OCI-M2 (cell line): ENCODE results near the gene VEZF1.

Source experiments
- DNase-seq: peaks from one replicate; lab custom pipeline; 2025; ENCODE audit not compliant: unreplicated experiment; lab: John Stamatoyannopoulos, UW

VEZF1 gene

DNA sequence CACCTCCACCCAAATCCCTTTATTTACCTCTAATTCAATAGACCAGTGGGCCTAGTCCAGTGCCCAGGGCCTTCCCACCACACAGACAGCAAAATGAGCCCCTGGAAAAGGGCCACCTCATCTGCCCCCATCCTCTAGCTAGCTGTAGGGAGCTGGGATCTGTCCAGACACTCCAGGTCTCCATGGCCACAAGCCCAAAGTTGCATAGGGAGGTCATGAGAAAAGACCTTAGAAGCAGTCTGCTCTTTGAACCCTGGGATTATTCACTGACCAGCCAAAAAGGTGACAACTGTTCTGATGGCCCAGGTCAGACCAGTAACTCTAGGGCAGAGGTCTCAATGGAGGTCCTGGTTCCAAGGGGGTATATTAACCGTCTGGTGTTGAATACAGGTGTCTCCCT lies 34.8 kb downstream of the VEZF1 start:
- no peak for DNase-seq

- no peak for DNase-seq
These were observed 38.4 kb downstream of the VEZF1 start for GRCh38 chr17:57949649-57950048.

- DNase-seq = no peak
These were observed 39.3 kb downstream of the VEZF1 start for GRCh38 chr17:57948555-57949420.

GRCh38 chr17:57948169-57948554 lies 39.9 kb downstream of the VEZF1 start:
- no peak for DNase-seq

DNA sequence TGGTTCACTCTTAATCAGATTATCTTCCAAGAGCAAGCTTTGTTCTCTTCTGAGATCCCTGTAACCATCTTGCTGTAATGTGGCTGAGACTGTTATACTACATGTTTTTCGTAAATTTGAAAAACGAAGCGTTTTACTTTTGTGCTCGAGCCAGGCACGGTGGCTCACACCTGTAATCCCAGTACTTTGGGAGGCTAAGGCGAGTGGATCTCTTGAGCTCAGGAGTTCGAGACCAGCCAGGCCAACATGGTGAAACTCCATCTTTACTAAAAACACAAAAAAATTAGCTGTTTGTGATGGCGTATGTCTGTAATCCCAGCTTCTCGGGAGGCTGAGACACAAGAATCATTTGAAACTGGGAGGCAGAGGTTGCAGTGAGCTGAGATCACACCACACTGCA lies 40.7 kb downstream of the VEZF1 start:
- DNase-seq = no peak

DNA sequence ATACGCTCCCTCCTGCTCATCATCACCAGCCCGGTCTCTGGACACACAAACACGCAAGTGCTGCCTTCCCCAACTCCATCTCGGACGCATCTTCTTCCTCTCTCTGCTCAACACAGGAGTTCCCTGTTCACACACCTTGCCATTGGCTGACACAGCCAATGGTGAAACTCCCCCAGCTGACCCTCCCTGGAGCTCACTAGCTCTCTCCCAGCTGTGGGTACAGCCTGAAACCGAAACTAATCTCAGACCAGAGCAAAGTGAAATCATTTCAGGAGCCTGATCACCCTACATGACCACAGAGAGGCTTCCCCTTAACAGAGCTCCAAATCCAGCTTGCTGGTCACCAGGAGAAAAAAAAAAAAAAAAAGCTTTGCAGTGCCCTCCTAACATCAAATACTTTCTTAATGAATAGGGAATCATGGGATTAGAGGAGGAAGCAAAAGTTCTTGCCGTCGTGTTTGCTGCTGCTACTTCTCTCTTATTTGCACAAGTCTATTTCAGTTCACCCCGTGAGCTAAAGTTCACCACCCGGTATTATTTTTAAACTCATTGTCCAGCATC lies 41.2 kb downstream of the VEZF1 start:
- DNase-seq = no peak

- no peak for DNase-seq
These were observed 41.9 kb downstream of the VEZF1 start for GRCh38 chr17:57945996-57946797.

DNA sequence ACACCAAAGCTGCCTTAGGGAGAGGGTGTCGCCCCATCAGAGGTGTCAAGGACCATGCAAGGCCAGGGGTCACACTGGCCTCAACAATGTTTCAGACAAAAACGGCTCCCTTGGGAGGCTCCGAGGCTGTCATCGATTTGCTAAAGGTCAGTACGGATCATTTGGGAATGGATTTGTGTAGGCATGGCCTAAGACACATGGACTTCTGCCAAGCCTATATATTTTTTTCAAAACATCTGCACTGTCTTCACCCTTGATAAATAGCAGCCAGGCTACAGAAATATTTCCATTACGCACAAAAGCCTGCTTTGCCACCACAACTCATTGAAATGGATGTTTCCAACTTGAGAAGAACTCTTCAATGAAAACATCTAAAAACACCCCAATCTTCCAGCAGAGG lies 43.1 kb downstream of the VEZF1 start:
- DNase-seq = no peak

GRCh38 chr17:57943645-57944044 lies 44.4 kb downstream of the VEZF1 start:
- no peak for DNase-seq

GRCh38 chr17:57943140-57943539 lies 44.9 kb downstream of the VEZF1 start:
- no peak for DNase-seq

DNA sequence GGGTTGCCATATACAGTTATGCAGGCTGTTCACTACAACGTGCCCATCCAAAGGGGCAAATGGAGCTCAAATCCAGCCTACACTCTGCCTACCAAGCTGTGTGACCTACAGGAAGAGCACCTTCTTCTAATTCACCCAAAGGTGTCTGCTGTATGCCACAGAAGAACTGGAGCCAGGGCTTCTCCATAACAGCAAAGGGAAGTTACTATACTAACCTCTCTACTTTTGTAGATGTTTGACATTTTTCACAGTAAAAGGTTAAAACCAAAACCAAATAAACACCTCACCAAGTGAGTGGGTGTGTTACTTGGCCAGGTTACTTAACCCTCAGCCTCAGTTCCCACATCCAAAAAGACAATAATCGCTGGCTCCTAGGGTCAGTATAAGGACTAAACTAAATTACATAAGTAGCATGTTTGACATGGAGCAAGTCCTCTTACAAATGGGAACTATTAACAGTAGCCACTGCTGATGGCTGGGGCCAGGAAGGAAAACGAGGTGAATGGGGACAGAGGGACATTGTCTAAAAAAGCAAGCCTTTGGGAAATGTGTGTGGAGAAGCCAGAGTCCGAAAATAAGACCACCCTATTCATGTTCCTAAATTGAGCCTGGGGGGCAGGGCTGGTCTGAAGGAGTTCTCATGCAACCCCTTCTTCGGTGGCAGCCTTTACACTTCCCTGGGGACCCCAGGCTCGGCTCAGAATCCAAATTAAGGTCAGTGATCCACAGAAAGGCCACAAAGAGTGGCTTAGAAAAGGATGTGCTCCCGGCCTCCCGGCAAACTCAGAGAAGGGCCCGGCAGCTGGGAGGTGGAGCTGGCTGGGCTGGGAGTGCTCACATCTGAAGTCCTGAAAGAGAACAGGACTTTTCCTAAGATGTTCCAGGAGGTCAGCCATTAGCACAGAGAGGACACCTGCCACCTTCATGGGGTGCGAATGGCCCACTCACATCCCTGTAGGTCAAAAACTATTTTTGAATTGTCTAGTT lies 46.4 kb downstream of the VEZF1 start:
- no peak for DNase-seq

GRCh38 chr17:57940653-57941329 lies 47.3 kb downstream of the VEZF1 start:
- no peak for DNase-seq

GRCh38 chr17:57940231-57940630 lies 47.8 kb downstream of the VEZF1 start:
- DNase-seq = no peak

DNA sequence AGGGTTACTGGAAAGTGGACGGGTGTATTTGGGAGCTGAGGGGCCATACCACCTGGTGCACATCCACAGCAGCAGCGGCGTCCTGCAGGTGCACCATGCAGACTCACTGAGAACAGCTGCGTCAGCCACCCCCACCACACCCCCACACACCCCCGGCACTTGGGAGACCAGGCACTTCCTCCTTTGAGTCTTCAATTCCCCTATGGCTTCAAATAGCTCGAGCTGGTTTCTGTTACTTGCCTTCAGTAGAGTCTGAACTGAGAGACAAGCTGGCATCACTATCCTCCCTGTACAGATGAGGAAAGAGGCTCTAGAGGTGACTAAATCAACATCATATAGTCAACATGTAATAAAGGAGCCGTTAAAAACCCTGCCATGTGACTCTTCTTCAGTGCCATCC lies 48.3 kb downstream of the VEZF1 start:
- no peak for DNase-seq

GRCh38 chr17:57938061-57938502 lies 50.0 kb downstream of the VEZF1 start:
- DNase-seq = no peak

DNA sequence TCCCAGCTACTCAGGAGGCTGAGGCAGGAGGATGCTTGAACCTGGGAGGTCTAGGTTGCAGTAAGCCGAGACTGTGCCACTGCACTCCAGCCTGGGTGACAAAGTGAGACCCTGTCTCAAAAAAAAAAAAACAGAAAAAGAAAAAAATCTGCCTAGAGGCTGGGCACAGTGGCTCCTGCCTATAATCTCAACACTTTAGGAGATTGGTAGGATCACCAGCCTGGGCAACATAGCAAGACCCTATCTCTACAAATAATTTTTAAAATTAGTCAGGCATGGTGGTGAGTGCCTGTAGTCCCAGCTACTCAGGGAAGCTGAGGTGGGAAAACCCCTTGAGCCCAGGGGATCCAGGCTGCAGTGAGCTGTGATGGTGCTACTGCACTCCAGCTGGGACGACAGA lies 50.6 kb downstream of the VEZF1 start:
- DNase-seq = no peak

- DNase-seq = no peak
These were observed 51.9 kb downstream of the VEZF1 start for GRCh38 chr17:57935833-57936807.

- DNase-seq = no peak
These were observed 56.4 kb downstream of the VEZF1 start for GRCh38 chr17:57931488-57932137.
